Stimulated activated CD8-positive, alpha-beta memory T cell treated with anti-CD3 and anti-CD28 coated beads, Interleukin-7, amount 100 ng/mL, for 48 hours (primary cell): ENCODE data around the gene FBH1.
A peak's percentile ranks its signal among the peaks of the same experiment; 100 is the strongest.
"Not testable (repeated sequence)": the region's sequence is repeated elsewhere in the genome, so short reads cannot be mapped to it uniquely, and the experiment has no call there.

Experiments
- DNase-seq, 2 donors: peaks; one replicate each; pipeline ENCODE4 v3.0.0-alpha.2; 2020; ENCODE audit warnings: low read depth in 1 of 2; ENCODE audit errors: extremely low read depth in 1 of 2

Gene FBH1

GRCh38 chr10:5873515-5873995 lies 16.5 kb upstream of the FBH1 start:
- no peak for DNase-seq

GRCh38 chr10:5876181-5876768 lies 13.8 kb upstream of the FBH1 start:
- DNase-seq: no peak

GRCh38 chr10:5877041-5877440 lies 13.0 kb upstream of the FBH1 start:
- not testable (repeated sequence) for DNase-seq

- no peak for DNase-seq
These were observed 7.1 kb upstream of the FBH1 start for GRCh38 chr10:5882961-5883360.

- DNase-seq: no peak
These were observed 4.4 kb upstream of the FBH1 start for GRCh38 chr10:5885619-5886018.

- DNase-seq: no peak
These were observed 3.0 kb upstream of the FBH1 start for GRCh38 chr10:5887029-5887428.

- no peak for DNase-seq
These were observed 2.4 kb upstream of the FBH1 start for GRCh38 chr10:5887641-5888040.

- no peak for DNase-seq
These were observed 1.7 kb upstream of the FBH1 start for GRCh38 chr10:5888351-5888750.

GRCh38 chr10:5888843-5889623 lies 1.0 kb upstream of the FBH1 start:
- peak; percentile 5 to 21 for DNase-seq

- no peak for DNase-seq
These were observed 441 bp downstream of the FBH1 start for GRCh38 chr10:5890452-5890915.

- no peak for DNase-seq
These were observed 966 bp downstream of the FBH1 start for GRCh38 chr10:5891009-5891408.

GRCh38 chr10:5892007-5892406 lies 2.0 kb downstream of the FBH1 start:
- DNase-seq: no peak

- no peak for DNase-seq
These were observed 3.3 kb downstream of the FBH1 start for GRCh38 chr10:5893321-5893720.

- DNase-seq: no peak
These were observed 4.4 kb downstream of the FBH1 start for GRCh38 chr10:5894403-5894802.

- DNase-seq: no peak
These were observed 4.8 kb downstream of the FBH1 start for GRCh38 chr10:5894873-5895272.

GRCh38 chr10:5895365-5895764 lies 5.3 kb downstream of the FBH1 start:
- DNase-seq: no peak

GRCh38 chr10:5895804-5896203 lies 5.8 kb downstream of the FBH1 start:
- DNase-seq: no peak

GRCh38 chr10:5896208-5897052 lies 6.4 kb downstream of the FBH1 start:
- DNase-seq: no peak

GRCh38 chr10:5897053-5897340 lies 7.0 kb downstream of the FBH1 start:
- DNase-seq: no peak

GRCh38 chr10:5897504-5897903 lies 7.5 kb downstream of the FBH1 start:
- no peak for DNase-seq

GRCh38 chr10:5898163-5898562 lies 8.1 kb downstream of the FBH1 start:
- no peak for DNase-seq

GRCh38 chr10:5900247-5900646 lies 10.2 kb downstream of the FBH1 start:
- no peak for DNase-seq
